ENCODE measurements around the gene RMC1.

The RMC1 gene

DNA sequence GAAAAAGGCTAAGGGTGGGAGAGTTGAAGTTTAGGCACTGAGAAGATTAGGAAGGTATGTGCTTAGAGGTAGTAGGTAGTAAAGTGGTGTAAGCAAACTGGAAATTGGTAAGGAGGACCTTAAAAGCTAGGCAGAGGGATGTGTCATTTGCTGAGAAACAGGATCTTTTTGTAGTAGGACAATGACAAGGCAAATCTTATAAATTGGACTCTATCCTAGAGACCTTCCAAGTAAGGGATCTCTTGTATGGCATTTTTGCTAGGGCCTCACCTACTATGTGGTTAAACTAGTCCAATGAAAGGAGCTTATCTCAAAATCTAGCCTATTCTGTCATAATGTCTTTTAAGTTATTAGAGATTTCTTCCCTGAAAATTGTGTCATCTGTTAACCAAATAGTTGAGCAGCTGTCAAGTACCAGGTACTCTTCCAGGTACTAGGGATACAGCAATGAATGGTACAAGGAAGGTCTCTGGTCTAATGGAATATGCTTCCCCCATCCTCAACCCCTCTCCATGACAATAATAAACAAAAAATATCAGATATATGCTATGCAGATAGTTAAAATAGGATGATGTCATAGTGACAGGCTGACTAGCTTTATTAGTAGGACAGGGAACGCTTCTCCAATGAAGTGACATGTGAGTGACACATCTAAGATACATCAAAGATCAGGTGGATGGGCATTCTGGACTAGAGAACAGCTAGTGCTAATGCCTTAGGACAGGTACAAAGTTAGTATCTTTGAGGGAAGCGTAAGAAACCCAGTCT is 32.5 kb upstream of the RMC1 start:
- TF ChIP-seq TAF1 (IDR thresholded peaks at IDR 0.05; ENCODE audit: low read depth) = no peak
- TF ChIP-seq EP300 (IDR thresholded peaks at IDR 0.05; ENCODE audit: borderline replicate concordance) = no peak
- TF ChIP-seq MAX (IDR thresholded peaks at IDR 0.05) = no peak

GRCh38 chr18:23471486-23471885 is 31.8 kb upstream of the RMC1 start:
- no peak for TF ChIP-seq EP300 (IDR thresholded peaks at IDR 0.05; ENCODE audit: borderline replicate concordance)
- no peak for TF ChIP-seq ZBTB7A (IDR thresholded peaks at IDR 0.05; ENCODE audit: low read depth)
- TF ChIP-seq TCF12 (IDR thresholded peaks at IDR 0.05; ENCODE audit: low read depth) = no peak
- no peak for TF ChIP-seq YY1 (IDR thresholded peaks at IDR 0.05; ENCODE audit: low read depth)
- no peak for TF ChIP-seq CEBPB (IDR thresholded peaks at IDR 0.05)
- TF ChIP-seq EGR1 (IDR thresholded peaks at IDR 0.05) = no peak
- TF ChIP-seq TAF1 (IDR thresholded peaks at IDR 0.05; ENCODE audit: low read depth) = no peak
- no peak for TF ChIP-seq CREB1 (IDR thresholded peaks at IDR 0.05; ENCODE audit: low read depth)
- TF ChIP-seq, protein P1, sequence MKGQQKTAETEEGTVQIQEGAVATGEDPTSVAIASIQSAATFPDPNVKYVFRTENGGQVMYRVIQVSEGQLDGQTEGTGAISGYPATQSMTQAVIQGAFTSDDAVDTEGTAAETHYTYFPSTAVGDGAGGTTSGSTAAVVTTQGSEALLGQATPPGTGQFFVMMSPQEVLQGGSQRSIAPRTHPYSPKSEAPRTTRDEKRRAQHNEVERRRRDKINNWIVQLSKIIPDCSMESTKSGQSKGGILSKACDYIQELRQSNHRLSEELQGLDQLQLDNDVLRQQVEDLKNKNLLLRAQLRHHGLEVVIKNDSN (IDR thresholded peaks at IDR 0.05) = no peak
- TF ChIP-seq MAX (IDR thresholded peaks at IDR 0.05) = no peak
- no peak for TF ChIP-seq NFIC (IDR thresholded peaks at IDR 0.05)
- TF ChIP-seq FOXM1 (IDR thresholded peaks at IDR 0.05; ENCODE audit: borderline replicate concordance, low read depth) = no peak
- TF ChIP-seq TEAD4 (IDR thresholded peaks at IDR 0.05) = no peak
- no peak for TF ChIP-seq REST (IDR thresholded peaks at IDR 0.05; ENCODE audit: low read depth)
- TF ChIP-seq RAD21 (IDR thresholded peaks at IDR 0.05; ENCODE audit: low read depth) = no peak

DNA sequence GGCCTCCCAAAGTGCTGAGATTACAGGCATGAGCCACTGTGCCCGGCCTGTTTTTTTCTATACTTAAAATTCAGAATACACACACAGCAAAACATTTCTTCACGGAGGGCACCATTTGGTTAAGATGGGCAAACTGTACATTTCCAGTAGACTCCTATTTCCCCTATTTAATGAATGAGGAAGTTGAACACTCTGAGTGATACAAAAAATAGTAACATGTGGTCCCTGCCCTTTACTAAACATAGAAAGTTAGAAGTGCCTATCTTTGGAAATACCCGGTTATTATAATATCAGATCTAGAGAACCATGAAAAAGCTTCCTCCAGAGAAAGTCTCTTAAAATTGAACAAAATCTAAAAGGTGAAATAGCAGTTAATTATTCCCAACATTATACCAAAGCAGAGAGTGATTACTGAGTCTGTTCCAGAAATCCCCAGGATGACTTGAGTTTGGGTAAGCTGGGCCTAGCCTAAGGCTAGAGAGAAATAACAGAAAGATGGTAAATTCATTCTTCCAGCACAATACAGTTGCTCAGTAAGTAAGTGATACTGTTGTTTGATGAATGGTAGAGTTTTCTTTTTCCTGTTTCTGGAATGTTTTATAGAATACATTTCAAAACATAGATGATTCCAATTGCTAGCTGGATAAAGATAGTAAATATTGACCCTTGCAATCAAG is 23.3 kb upstream of the RMC1 start:
- no peak for TF ChIP-seq TAF1 (IDR thresholded peaks at IDR 0.05; ENCODE audit: low read depth)
- no peak for TF ChIP-seq NFIC (IDR thresholded peaks at IDR 0.05)
- no peak for TF ChIP-seq CEBPB (IDR thresholded peaks at IDR 0.05)

GRCh38 chr18:23484561-23485182 is 18.6 kb upstream of the RMC1 start:
- TF ChIP-seq CREB1 (IDR thresholded peaks at IDR 0.05; ENCODE audit: low read depth) (no peak), EGR1 (IDR thresholded peaks at IDR 0.05) (no peak), MAX (IDR thresholded peaks at IDR 0.05) (no peak), RAD21 (IDR thresholded peaks at IDR 0.05; ENCODE audit: low read depth) (no peak), TAF1 (IDR thresholded peaks at IDR 0.05; ENCODE audit: low read depth) (no peak), ZBTB7A (IDR thresholded peaks at IDR 0.05; ENCODE audit: low read depth) (no peak), NFIC (IDR thresholded peaks at IDR 0.05) (no peak), CEBPB (IDR thresholded peaks at IDR 0.05) (no peak), FOXM1 (IDR thresholded peaks at IDR 0.05; ENCODE audit: borderline replicate concordance, low read depth) (no peak)

DNA sequence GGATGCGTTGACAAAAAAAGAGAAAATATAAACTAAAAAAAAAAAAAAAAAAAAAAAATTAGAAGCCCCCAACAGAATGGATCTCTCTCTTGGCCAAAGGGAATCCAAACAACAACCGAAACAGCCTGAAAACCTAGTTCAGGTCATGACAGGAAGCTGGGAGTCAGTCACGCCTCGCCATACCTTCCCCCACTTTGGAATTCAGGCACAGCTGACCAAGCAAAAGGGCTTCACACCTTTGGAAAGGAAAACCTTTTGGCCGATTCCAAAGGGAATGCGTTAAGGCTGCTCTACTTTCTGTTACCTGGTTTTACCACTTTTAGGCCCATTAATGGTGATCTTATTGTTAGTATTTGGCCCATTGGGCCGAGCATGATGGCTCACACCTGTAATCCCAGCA is 17.9 kb upstream of the RMC1 start:
- no peak for TF ChIP-seq MAX (IDR thresholded peaks at IDR 0.05)
- TF ChIP-seq REST (IDR thresholded peaks at IDR 0.05; ENCODE audit: low read depth) = no peak
- TF ChIP-seq TEAD4 (IDR thresholded peaks at IDR 0.05) = no peak
- TF ChIP-seq FOXM1 (IDR thresholded peaks at IDR 0.05; ENCODE audit: borderline replicate concordance, low read depth) = no peak
- no peak for TF ChIP-seq TCF12 (IDR thresholded peaks at IDR 0.05; ENCODE audit: low read depth)
- no peak for TF ChIP-seq CEBPB (IDR thresholded peaks at IDR 0.05)
- no peak for TF ChIP-seq EP300 (IDR thresholded peaks at IDR 0.05; ENCODE audit: borderline replicate concordance)
- TF ChIP-seq EGR1 (IDR thresholded peaks at IDR 0.05) = no peak
- no peak for TF ChIP-seq NFIC (IDR thresholded peaks at IDR 0.05)
- TF ChIP-seq, protein P1 (IDR thresholded peaks at IDR 0.05) = no peak
- TF ChIP-seq CREB1 (IDR thresholded peaks at IDR 0.05; ENCODE audit: low read depth) = no peak
- no peak for TF ChIP-seq RAD21 (IDR thresholded peaks at IDR 0.05; ENCODE audit: low read depth)
- no peak for TF ChIP-seq YY1 (IDR thresholded peaks at IDR 0.05; ENCODE audit: low read depth)
- no peak for TF ChIP-seq TAF1 (IDR thresholded peaks at IDR 0.05; ENCODE audit: low read depth)
- TF ChIP-seq ZBTB7A (IDR thresholded peaks at IDR 0.05; ENCODE audit: low read depth) = no peak
